Activated B cell treated with CpG ODN at 0.5 μM for 24 hours (primary cell): Measurements from ENCODE around the gene BRAF. TPM values are rescaled to one million over a fixed set of nuclear protein-coding genes. Genes with fewer than 3 reads are reported as not detected.

ENCODE experiments used
- ATAC-seq: fragments of 200-7000 bp; cut with Tn5 transposase; one replicate; pipeline ENCODE4 v1.10.0; 2021; ENCODE audit warnings: low read depth, mild to moderate bottlenecking, moderate library complexity
- CTCF ChIA-PET: fragments of 350-600 bp; sonication (Branson Sonifier 250); formaldehyde crosslinking; loops from one replicate; lab custom pipeline; 2021; ENCODE audit warnings: antibody characterized with exemption; lab: Charles Lee
- POLR2A ChIA-PET: fragments of 350-600 bp; sonication (Branson Sonifier 250); formaldehyde crosslinking; loops from one replicate; lab custom pipeline; 2021; ENCODE audit warnings: antibody characterized with exemption; lab: Charles Lee
- DNase-seq: peaks from one replicate; pipeline ENCODE4 v3.0.0; 2022
- H3K27ac Mint-ChIP-seq: one replicate; pipeline ENCODE4 v1.8.0; 2020; ENCODE audit warnings: mixed read lengths
- H3K27me3 Mint-ChIP-seq: one replicate; pipeline ENCODE4 v1.8.0; 2021; ENCODE audit warnings: mixed read lengths
- H3K36me3 Mint-ChIP-seq: one replicate; pipeline ENCODE4 v1.8.0; 2021; ENCODE audit warnings: low read depth, mixed read lengths
- H3K4me1 Mint-ChIP-seq: one replicate; pipeline ENCODE4 v1.8.0; 2021; ENCODE audit warnings: mixed read lengths
- H3K4me3 Mint-ChIP-seq: one replicate; pipeline ENCODE4 v1.8.0; 2020; ENCODE audit warnings: mild to moderate bottlenecking, mixed read lengths
- H3K9me3 Mint-ChIP-seq: one replicate; pipeline ENCODE4 v1.8.0; 2020; ENCODE audit warnings: mixed read lengths
- intact Hi-C: fragments of 100-400 bp; cut with micrococcal nuclease; formaldehyde crosslinking; loops from one replicate; pipeline ENCODE4 v1.15.1; 2024
- total RNA-seq: library from RNA; stranded (reverse); gene quantifications from 2 replicates; pipeline ENCODE4 v1.2.3, GENCODE V29; 2022
- TF ChIP-seq, protein P1 (sequence below): fragments of 200-600 bp; IDR thresholded peaks from one replicate; pipeline ENCODE4 v1.8.0; 2022; ENCODE audit warnings: antibody characterized with exemption, mild to moderate bottlenecking

The BRAF gene
- total RNA-seq, 1 donor from 2014 or later: 65.4 TPM

DNA sequence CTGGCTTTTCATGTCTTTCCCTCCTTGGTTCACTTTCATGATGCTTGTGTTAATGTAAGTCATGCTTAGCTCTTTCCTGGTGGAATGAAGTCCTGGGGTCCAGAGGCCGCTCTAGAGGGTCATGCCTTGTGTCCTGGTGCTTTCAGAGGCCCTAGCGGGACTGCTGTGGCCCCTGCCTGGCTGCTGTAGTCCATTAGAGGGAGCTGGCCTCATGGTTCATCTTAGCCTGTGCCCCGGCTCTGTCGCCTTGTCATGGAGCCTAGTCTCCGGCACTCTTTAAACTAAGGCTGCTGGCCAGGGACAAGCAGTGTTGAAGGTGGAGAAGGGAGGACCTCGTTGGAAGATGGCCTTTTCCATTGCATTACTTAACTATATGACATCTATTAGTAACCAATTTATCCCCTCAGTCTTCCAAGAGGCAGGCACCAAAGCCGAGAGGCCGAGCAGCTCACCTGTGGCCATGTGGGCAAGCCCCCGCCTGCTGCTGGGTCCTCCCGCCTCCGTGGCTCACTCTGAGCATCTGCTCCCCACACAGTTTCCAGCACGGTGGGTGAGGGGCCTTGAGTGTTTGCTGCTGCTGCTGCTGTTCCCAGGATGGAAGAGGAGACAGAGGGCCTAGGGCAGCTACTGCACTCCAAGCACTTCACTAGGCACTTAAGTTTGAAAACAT, 233.2 kb downstream of the BRAF start:
- intact Hi-C loops: no loop called here
- Mint-ChIP-seq H3K9me3 (no peaks in the 10 kb centered on the region), H3K27me3 (no peaks in the 10 kb centered on the region), H3K36me3 (peaks cover 55% of the 10 kb centered on the region), H3K4me3 (no peak overlapping the region), H3K4me1 (peaks cover 8% of the 10 kb centered on the region), H3K27ac (no peak overlapping the region)
- POLR2A ChIA-PET: no interaction called here
- TF ChIP-seq, protein P1, sequence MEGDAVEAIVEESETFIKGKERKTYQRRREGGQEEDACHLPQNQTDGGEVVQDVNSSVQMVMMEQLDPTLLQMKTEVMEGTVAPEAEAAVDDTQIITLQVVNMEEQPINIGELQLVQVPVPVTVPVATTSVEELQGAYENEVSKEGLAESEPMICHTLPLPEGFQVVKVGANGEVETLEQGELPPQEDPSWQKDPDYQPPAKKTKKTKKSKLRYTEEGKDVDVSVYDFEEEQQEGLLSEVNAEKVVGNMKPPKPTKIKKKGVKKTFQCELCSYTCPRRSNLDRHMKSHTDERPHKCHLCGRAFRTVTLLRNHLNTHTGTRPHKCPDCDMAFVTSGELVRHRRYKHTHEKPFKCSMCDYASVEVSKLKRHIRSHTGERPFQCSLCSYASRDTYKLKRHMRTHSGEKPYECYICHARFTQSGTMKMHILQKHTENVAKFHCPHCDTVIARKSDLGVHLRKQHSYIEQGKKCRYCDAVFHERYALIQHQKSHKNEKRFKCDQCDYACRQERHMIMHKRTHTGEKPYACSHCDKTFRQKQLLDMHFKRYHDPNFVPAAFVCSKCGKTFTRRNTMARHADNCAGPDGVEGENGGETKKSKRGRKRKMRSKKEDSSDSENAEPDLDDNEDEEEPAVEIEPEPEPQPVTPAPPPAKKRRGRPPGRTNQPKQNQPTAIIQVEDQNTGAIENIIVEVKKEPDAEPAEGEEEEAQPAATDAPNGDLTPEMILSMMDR: no peak
- ATAC-seq: no peak
- CTCF ChIA-PET: no interaction called here
- no peak for DNase-seq

DNA sequence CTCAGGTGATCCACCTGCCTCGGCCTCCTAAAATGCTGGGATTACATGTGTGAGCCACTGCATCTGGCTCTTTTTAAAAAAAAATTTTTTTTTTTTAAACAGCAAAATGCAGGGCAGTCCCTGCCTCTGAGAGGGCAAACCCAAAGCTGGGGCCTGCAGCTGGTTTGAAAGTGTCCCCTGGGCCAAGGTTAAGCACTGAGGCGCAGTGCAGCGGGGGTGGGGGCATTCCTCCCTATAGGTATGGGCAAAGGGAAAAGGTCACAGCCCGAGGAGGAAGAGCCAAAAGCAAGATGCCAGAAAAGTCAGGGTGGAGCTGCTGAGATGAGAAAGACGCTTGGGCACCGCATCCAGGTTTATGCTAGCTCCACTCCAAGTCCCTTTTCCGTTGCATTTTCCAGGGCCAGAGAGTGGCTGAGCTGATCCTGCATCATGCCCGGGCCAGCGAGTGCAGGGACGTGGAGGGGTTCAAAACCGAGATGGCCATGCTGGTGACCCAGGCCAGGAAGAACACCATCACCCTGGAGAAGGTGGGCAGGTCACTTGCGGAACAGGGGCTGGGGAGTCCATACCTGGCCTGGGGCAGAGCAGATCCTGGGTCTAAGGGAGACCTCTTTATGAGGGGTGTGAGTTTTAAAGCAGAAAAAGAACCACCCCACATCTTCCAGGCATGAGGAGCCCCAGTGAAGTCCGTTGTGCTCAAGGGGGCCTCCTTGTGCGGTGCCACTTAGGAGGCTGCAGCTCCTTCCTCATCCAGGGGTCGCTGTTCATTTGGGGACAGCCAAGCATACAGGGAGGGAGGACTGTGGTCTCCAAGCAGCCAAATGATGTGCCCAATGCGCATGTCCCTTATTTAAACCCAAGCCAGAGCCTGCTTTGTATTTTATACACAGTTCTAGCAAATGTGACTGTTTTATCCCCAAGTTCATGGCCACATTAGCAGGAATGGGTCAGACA, 235.3 kb downstream of the BRAF start:
- H3K27ac Mint-ChIP-seq: no peak overlapping the region
- ATAC-seq (no peak), DNase-seq (no peak)
- CTCF ChIA-PET: interaction anchor here (1.0 kb wide), 1 partner anchor 14 kb away, joined by 3 read pairs; no protein-coding TSS in a partner anchor
- H3K36me3 Mint-ChIP-seq: peaks cover 64% of the 10 kb centered on the region
- TF ChIP-seq, protein P1: no peak
- H3K4me3 Mint-ChIP-seq: no peak overlapping the region
- H3K9me3 Mint-ChIP-seq: no peaks in the 10 kb centered on the region
- POLR2A ChIA-PET: interaction anchor here (0.7 kb wide), 1 partner anchor 88 kb away, joined by 3 read pairs; no protein-coding TSS in a partner anchor
- no peaks in the 10 kb centered on the region for H3K27me3 Mint-ChIP-seq
- intact Hi-C loops: no loop called here
- no peaks in the 10 kb centered on the region for H3K4me1 Mint-ChIP-seq

DNA sequence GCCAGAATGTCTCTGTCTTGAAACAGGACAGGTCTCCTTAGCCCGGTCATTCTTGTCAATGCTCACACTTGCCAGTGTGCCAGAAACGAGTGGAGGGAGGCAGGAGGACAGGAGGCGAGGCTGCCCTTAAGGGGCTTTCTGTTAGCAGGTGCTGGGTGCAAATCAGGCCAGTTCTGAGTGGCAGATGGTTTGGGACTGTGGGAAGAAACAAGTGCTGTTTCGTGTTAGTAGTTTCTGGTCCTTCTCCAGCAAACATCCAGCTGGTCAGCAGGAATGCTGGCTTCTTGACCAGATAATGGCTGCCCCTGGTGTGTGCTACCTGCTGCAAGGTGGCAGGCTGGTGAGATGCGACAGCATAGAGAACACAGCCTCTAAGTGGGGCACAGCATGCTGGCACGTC, 236.4 kb downstream of the BRAF start:
- H3K27ac Mint-ChIP-seq: no peak overlapping the region
- no peak overlapping the region for H3K4me3 Mint-ChIP-seq
- TF ChIP-seq, protein P1: no peak
- H3K9me3 Mint-ChIP-seq: no peaks in the 10 kb centered on the region
- intact Hi-C loops: no loop called here
- ATAC-seq (no peak), DNase-seq (no peak)
- no peaks in the 10 kb centered on the region for H3K4me1 Mint-ChIP-seq
- ChIA-PET CTCF (no interaction called here), POLR2A (no interaction called here)
- H3K27me3 Mint-ChIP-seq: no peaks in the 10 kb centered on the region
- peaks cover 72% of the 10 kb centered on the region for H3K36me3 Mint-ChIP-seq

DNA sequence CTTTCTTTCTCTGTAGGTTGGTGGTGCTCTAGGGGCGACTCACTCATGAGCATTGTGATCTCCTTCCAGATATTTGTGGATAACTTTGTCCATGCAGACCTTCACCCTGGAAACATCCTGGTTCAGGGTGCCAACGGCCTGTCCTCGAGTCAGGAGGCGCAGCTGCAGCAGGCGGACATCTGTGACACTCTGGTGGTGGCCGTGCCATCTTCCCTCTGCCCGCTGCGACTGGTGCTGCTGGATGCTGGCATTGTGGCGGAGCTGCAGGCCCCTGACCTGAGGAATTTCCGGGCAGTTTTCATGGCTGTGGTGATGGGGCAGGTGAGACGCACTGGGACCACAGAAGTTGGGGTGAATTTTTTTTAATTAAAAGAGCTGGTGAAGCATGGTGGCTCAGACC, 237.8 kb downstream of the BRAF start:
- no peak overlapping the region for H3K4me3 Mint-ChIP-seq
- H3K4me1 Mint-ChIP-seq: no peaks in the 10 kb centered on the region
- TF ChIP-seq, protein P1: no peak
- no peaks in the 10 kb centered on the region for H3K27me3 Mint-ChIP-seq
- intact Hi-C loops: no loop called here
- CTCF ChIA-PET: no interaction called here
- POLR2A ChIA-PET: interaction anchor here (1.1 kb wide), 1 partner anchor 11 kb away, joined by 4 read pairs; no protein-coding TSS in a partner anchor
- H3K36me3 Mint-ChIP-seq: peaks cover 64% of the 10 kb centered on the region
- H3K9me3 Mint-ChIP-seq: no peaks in the 10 kb centered on the region
- no peak overlapping the region for H3K27ac Mint-ChIP-seq
- no peak for ATAC-seq
- DNase-seq: no peak
